Stimulated activated CD8-positive, alpha-beta memory T cell treated with anti-CD3 and anti-CD28 coated beads, Interleukin-15, amount 100 ng/mL, for 48 hours (primary cell): ENCODE measurements around the gene MBD5.
"Not testable (repeated sequence)": the region's sequence is repeated elsewhere in the genome, so short reads cannot be mapped to it uniquely, and the experiment has no call there.

Experiments used
- DNase-seq, 2 donors: peaks; one replicate each; pipeline ENCODE4 v3.0.0-alpha.2; 2020; ENCODE audit warnings: low read depth in 2 of 2

Gene MBD5

GRCh38 chr2:148021059-148021861, at the start of gene MBD5:
MBD5 (plus strand) TSS chr2:148021091.
- no peak for DNase-seq

DNA sequence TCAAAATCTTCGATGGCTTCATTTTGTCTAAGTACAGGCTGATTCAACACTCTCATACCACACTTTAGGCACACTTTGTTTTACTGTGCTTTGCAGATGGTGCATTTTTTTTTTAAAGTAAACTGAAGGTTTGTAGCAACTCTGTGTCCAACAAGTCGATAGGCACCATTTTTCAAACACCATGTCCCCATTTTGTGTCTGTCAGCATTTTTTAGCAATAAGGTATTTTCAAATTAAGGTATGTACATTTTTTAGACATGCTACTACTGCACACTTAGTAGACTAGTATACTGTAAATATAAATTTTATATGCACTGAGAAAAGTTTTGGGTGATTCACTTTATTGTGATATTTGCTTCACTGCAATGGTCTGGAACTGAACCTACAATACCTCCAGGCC, 44.8 kb upstream of the MBD5 start:
- no peak for DNase-seq

- no peak for DNase-seq
These were observed 43.2 kb upstream of the MBD5 start for GRCh38 chr2:147977679-147978078.

- no peak for DNase-seq
These were observed 39.9 kb upstream of the MBD5 start for GRCh38 chr2:147980940-147981528.

- no peak for DNase-seq
These were observed 31.8 kb upstream of the MBD5 start for GRCh38 chr2:147989102-147989501.

DNA sequence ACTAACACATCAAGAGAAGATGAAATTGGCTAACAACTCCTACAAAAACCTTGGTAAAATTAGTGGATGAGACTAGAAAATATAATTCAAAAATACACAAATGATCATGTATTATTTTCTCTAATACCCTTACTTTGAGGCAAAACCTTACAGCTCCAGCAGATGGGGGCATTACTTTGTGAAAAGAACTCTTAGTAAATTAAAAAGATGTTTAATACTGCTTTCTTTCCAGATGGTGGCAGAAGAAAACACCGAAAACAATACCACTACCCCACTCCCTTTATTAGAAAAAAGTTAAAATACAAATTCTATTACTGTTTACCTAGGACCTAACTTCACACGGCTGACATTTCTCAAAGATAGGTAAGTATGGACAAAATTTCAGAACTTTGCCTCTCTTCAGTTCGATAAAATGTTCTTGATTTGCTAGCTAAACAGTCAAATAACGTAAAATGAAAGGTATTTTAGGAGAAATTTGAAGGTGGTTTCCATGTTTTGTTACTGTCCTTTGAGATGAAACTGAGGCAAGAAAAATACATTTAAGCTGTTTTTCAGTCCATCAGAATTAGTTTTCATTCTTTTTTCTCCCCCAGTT, 31.0 kb upstream of the MBD5 start:
- DNase-seq = no peak

GRCh38 chr2:147994965-147995364, 25.9 kb upstream of the MBD5 start:
- DNase-seq = not testable (repeated sequence)

GRCh38 chr2:147996828-147997227, 24.1 kb upstream of the MBD5 start:
- no peak for DNase-seq

DNA sequence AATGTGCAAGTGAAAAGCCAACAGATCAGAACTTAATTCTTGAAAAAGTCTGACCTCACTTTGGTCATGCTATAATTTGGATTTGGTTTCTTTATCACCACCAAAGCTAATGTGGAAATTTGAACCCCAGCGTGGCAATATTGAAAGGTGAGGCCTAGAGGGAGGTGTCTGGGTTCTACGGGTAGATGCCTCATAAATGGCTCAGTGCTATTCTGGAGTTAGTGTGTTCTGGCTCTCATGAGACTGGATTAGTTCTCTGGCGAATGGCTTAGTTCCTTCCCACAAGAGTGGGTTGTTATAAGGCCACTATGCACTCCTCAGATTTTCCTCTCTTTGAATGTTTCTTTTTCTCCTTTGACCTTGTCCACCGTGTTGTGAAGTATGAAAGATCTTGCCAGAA, 22.7 kb upstream of the MBD5 start:
- no peak for DNase-seq

GRCh38 chr2:147999126-147999525, 21.8 kb upstream of the MBD5 start:
- no peak for DNase-seq

- no peak for DNase-seq
These were observed 20.8 kb upstream of the MBD5 start for GRCh38 chr2:148000095-148000494.

DNA sequence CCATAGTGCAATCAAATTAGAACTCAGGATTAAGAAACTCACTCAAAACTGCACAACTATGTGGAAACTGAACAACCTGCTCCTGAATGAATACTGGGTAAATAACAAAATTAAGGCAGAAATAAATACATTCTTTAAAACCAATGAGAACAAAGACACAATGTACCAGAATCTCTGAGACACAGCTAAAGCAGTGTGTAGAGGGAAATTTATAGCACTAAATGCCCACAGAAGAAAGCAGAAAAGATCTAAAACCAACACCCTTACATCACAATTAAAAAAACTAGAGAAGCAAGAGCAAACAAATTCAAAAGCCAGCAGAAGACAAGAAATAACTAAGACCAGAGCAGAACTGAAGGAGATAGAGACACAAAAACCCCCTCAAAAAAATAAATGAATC, 18.5 kb upstream of the MBD5 start:
- DNase-seq = not testable (repeated sequence)

DNA sequence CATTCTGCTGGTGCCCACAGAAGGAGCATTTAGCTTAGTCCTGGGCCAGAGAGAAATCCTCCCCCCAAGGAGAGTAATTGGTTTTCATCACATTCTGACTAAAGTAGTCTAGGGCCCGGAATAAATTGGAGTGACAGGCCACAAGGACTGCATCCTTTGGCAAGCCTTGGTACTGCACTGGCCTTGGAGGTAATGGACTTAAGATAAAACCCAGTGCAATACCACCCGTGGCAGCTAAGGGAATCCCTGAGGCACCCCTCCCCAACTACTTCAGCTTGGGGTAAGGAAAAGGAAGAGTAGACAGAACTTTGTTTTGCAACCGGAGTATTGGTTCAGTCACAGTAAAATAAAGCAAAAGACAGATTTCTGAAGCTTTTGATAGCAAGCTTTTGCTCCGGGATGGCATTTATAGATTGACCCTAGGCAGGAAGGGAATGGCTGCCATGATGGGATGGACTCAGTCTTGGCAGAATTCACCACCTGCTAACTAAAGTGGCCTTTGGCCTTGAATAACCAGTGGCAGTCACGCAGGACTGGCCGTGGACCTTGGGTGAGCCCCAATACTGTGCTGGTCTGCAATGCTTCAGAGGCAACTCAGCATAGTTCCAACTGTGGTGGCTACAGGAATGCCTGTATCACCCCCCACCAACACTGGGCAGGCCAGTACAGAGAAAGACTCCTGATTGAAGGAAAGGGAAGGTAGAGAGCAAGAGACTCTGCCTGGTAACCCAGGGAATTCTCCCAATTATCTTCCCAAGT, 14.5 kb upstream of the MBD5 start:
- no peak for DNase-seq

GRCh38 chr2:148007219-148007900, 13.5 kb upstream of the MBD5 start:
- no peak for DNase-seq

DNA sequence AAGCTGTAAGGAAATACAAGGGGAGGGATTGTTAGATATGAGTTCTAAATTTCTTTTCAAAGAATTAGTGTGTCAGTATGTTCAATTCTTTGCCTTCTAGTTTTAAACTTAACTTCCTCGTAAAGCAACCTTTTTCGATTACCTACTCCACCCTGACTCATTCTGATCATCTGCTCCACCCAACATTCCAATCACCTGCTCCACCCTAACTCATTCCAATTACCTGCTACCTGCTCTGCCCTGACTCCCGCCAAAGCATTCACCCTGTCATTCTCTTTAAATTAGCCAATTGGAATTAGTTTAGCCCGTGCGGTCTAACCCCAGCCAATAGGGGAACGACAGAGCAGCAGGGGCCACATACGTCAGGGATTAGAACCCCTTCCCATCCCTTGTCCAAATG, 12.5 kb upstream of the MBD5 start:
- DNase-seq = not testable (repeated sequence)

GRCh38 chr2:148013876-148014275, 7.0 kb upstream of the MBD5 start:
- DNase-seq = no peak

- DNase-seq = no peak
These were observed 6.3 kb upstream of the MBD5 start for GRCh38 chr2:148014616-148015015.

DNA sequence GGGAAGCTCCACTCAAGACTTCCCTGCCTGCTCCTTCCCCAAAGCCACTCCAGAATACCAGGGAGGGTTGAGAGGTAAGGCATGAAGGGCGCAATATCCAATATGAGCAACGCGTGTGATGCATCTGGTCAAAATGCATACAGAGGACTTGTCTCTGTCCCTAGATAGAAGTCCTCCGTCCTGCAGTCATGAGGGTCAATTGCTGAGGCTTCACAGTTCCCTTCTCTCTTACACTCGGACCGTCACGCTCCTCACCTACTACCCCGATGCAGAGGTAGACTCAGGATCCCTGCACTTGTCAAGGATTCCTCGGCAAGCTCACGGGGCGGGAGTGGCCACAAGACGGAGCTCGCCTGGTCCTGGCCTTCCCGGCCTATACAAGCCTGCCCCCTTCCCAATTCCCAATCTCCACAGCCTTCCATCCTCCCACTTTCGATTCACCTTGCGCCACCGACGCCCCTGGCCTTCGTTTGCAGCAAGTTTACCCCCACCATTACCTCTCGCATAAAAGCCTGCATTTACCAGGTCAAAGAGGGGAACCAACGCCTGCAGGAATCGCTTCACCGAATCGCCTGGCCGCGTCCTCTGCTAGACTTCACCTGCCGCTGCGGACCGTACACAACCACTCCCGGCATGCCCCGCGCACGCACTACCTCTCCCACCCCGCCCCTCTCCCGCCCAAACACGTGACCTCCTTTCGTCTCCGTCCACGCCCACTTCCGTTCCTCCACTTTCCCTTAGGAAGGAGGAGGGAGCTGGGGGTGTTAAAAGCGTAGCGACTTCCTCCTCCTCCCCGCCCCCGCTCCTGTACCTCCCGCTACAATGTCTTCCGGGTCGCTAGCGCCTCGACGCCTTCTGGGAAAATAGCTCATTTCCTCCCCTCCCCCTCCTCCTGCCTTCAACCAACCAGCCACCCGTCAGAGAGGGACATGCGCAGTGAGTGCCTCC, 506 bp upstream of the MBD5 start, which contains the start of gene ORC4:
ORC4 (minus strand) TSS at position 627 of the 948 bp plus-strand sequence. CDS start 44,779 bp downstream, outside the sequence.
- DNase-seq = peak; percentile 94 to 95

DNA sequence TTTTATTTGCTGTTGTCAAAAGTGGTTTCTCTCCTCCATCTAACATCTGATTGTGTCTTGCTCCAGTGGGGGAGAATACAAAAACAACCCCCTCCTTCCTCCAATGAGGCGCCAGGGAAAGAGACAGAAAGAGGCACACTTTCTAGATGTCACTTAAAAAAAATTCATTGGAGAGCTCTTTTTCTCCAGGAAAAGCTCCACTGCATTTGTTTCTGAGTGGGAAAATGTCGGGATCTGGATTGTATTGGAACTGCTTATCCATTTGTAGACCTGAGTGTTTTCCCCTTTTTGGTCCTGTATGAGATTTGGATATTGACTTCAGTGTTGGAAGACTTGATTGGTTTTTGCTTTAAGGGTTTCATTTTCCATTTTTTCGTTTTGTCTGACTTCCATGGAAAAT, 995 bp downstream of the MBD5 start:
- no peak for DNase-seq

- no peak for DNase-seq
These were observed 1.5 kb downstream of the MBD5 start for GRCh38 chr2:148022351-148022750.
